Activated T-helper 1 cell treated with anti-CD3 and anti-CD28 coated beads, Interleukin-2, amount 50 U/mL, for 16 hours (primary cell): ENCODE measurements around the gene CHST9.

Experiments
- DNase-seq, 2 donors: peaks; one replicate each; pipeline ENCODE4 v3.0.0-alpha.2; 2020; ENCODE audit warnings: low read depth in 1 of 2, low spot score in 1 of 2

CHST9 gene

DNA sequence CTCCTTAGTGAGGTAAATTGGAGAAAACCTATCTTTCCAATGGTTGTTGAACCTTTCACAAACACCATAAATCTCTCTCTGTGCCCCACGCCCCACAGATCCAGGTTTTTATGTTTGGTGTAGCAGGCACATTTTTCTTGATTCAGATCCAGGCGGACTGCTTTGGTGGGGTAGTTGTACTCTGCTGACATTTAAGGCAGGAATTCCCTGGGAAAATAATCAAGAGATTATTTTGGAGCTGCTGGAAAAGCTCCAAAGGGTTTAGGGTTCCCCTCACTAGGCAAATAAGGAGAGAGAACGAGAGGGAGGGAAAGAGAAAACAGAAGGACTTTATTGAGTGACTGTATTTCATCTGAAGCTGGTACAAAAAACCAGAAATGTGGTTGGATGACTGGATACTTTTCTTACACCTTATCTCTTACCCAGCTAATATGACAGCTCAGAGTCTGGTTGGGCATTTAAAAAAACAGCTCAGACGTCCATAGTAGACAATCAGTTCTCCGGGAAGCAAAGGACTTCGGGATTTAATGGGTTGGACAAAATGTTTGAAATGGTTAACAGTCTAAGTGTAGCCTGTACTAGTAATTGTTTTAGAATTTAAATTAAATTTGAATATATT is 316.0 kb downstream of the CHST9 start:
- DNase-seq = no peak

DNA sequence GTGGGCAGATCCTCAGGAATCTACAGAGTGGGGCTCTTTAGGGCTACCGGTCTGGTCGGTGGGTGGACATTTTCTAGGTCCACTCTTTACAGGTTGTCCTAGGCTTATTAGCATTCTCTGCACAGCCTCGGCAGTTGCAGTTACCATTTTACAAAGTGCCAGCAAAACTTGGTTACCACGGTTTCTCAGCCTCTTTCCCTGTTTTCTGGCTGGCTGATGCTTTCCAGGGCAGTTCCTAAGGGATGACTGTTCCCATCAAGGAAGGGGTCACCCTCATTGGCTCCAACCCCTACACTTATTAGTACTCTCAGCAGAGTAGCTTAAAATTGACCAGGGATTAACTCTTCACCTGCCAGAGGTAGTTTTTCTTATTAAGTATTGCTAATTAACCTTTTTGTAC is 317.6 kb downstream of the CHST9 start:
- no peak for DNase-seq

DNA sequence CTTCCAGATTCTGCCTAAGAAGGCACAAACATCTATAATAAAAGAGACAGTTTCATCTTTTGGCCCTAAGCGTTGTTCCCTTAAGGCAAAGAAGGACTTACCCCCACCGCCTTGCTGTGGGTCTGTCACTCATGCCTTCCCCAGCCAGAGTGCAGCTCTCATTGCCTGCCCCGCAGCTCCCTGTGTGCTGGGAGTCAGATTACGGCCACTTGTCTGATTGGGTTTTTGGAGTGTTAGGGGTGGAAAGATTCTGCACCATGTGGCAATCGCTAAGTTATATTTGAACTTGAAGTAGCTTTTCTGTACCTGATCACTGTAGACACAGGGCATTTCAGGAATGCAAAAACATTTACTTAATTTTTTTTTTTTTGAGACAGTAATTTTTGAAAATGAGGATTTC is 319.6 kb downstream of the CHST9 start, which contains the start of gene AQP4:
TSS of gene AQP4 (minus strand) at position 151 of the 400 bp plus-strand sequence. CDS start at position 133, 18 bp downstream.
- DNase-seq = no peak

DNA sequence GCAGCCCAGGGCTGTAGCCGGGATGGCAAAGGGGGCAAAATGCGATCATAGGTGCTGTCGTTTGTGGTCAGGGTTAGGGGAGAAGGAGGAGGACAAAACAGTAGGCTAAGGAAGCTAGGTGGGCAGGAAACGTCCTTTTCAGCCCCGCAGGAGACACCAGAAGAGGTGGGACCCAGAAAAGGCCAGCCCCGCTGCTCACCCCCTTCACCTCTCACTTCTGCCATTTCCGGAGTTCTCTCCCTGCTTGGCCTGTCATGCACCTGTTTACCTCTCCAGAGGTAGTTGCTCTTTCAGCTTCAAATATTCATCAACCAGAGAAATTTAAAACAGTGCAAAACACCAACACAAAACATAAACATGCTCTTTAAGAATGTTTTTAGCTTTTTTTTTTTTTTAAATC is 320.4 kb downstream of the CHST9 start:
- no peak for DNase-seq

DNA sequence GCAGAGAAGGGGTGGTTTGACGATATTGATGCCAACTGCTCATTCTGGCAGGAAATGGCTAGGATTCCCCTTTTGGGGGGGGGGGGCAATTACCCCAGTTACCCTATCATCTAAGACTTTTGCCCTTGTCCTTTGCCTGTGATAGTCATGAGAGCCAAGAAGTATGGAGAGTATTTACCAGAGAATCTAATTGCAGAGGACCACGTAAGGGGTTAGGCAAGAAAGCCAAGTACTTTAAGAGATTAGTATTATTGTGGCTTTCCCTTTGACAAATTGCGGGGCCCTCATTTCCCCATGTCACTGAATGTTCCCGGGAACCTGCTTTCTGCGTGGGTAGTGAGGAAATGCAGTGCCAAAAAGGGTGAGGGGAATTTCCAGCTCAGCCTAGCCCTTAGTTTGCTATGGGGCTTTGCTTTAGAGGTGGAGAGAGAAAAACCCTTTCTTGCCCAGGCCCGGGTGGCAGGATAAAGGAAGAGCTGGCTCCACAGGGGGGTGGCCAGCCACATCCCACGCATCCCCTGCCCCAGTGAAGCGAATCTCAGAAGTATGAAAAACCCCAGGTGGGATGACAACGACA is 321.1 kb downstream of the CHST9 start:
- DNase-seq = no peak

DNA sequence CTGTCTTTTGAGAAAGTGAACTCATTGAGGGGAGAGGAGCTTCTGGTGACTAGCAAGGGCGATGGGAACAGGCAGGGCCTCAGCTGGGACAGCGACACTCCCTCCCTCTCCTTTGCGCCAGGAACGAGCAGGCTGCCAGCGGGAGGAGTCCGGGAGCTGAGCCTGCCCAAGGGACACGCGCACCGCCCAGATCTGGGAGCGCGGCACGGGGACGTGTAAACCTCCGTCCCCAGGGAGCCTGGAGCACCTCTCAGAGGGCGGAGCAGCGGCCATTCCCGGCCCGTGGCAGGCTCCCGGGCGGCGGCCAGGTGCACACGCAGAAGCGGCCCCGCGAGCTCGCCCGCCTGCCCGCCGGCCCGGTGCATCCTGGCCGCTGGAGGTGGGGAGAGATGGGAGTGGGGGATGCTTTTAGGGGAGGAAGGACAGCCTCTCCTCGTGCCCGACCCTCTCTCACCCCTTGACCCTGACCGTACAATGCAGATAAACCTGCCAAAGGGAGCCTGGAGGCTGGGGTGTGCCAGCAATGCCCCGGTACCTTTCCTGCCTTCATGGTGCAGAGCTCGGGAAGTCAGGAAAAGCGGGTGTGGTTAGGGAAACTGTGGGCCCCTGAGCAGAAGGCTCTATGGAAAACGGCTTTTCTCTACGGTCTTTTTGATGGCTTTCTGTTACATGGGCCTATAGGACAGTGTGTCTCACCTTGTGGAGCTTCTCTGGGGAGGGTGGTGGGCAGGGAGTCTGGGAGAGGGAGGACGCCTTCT is 321.8 kb downstream of the CHST9 start:
- no peak for DNase-seq

DNA sequence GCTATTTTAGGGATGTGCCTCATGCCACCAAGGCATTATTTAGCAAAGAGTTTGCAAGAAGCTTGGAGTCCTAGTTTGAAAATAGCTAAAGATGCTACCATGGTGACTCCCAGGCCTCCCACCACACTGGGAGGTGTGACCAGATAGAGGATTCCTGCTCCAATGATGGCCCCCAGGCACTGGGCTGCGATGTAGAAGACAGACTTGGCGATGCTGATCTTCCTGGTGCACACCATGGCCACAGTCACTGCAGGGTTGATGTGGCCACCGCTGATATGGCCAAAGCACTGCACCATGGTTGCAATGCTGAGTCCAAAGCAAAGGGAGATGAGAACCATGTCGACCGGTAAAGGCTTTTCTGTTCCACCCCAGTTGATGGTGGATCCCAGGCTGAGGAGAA is 323.0 kb downstream of the CHST9 start:
- no peak for DNase-seq
